T-helper 9 cell (primary cell): ENCODE data around the gene TPST1.
"Not testable (repeated sequence)": the region's sequence is repeated elsewhere in the genome, so short reads cannot be mapped to it uniquely, and the experiment has no call there.

Experiments used
- DNase-seq: peaks from one replicate; pipeline ENCODE4 v3.0.0-alpha.2; 2020

Gene TPST1

DNA sequence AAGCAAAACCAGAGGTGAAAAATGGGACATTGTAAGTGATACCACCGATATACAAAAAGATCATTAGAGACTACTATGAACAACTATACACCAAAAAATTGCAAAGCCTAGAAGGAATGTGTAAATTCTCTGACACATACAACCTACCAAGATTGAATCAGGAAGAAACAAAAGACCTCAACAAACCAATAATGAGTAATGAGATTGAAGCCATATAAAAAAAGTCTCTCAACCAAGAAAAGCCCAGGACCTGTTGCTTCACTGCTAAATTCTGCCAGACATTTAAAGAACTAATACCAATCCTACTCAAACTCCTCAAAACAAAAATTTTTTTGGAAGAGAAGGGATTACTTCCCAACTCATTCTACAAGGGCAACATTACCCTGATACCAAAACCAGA, 134.0 kb downstream of the TPST1 start:
- DNase-seq = no peak

- DNase-seq = no peak
Observed at GRCh38 chr7:66344166-66344565, 139.0 kb downstream of the TPST1 start.

DNA sequence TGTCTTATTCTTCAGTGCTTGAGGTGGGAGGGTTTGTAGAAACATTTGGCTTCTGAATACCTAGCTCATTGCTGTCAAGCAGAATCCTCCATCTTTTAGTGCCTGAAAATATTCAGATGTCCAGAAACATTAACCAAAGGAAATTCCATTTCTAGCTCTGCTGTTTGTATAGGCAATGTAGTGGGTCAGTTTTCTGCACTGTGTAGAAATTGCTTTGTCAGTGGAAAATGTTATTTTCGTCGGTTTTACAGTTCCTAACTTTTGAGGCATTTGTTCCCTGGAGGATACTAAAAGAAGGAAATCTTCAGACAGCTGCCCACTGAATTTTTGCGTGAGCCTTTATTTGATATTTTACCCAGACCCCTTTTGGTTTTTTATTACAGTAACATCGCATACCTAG, 143.4 kb downstream of the TPST1 start:
- DNase-seq = no peak

- no peak for DNase-seq
Observed at GRCh38 chr7:66348959-66349358, 143.8 kb downstream of the TPST1 start.

DNA sequence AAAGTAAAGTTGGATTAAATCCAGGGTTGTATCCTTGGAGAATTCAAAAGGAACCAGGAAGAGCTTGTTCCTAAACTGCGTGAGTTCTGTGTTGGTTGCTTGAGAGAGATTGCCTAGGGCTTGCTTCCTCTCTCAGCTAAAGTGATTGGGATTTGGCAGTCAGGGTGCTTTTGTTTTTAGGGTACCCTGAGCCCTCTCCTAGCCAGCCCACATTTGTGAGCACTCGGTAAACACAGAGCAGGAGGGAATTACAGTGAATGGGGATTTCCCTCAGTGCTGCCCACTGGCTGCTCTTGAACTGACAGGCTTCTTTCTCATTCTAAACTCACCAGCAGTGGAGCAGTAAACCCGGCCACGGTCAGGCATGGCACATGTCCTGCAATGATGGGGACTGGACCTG, 146.9 kb downstream of the TPST1 start:
- DNase-seq = no peak

DNA sequence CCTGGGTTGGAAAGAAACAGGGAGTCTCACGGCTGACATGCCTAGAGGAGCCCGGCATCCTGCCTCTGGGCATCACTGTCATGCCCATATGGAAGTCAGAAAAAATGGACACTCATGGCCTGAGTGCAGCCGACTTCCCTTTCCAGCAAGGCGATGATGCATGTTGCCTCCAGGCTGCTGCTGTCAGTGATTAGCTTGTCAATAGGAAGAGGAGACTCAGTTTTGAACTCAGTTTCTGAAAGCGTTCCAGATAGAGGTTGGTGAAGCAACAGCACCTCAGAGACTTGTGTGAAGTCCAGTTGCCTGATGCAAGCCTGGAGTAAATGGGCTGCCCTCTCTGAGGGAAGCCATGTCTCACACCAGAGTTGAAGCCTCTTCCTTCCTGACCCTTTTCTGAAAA, 148.4 kb downstream of the TPST1 start:
- DNase-seq = no peak

DNA sequence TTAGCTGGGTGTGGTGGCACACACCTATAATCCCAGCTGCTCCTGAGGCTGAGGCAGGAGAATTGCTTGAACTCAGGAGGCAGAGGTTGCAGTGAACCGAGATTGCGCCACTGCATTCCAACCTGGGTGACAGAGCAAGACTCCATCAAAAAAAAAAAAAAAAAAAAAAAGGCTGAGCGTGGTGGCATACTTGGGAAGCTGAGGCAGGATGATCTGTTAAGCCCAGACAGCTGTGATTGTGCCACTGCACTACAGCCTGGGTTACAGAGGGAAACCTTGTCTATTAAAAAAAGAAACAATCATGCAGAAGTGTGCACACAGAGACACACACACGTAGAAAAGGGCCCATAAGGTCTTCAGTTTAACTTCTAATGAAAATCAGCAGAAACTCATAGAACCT, 150.6 kb downstream of the TPST1 start:
- no peak for DNase-seq

- DNase-seq = no peak
Observed at GRCh38 chr7:66356277-66356721, 151.2 kb downstream of the TPST1 start.

- no peak for DNase-seq
Observed at GRCh38 chr7:66357087-66357486, 152.0 kb downstream of the TPST1 start.

GRCh38 chr7:66359656-66360211, 154.6 kb downstream of the TPST1 start:
- no peak for DNase-seq

DNA sequence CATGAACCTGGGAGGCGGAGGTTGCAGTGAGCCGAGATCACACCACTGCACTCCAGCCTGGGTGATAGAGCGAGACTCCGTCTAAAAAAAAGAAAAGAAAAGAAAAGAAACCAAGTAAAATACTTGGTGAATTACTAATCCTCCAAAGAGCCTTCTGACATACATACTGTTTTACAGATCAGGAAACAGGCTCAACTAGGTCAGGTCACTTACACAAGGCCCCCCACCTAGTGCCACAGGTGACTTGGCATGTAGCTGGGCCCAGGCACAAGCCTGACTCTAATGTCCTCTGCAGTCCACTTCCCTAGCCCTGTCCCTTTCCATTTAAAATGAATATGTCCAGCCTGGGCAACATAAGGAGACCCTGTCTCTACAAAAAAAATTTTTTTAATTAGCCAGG, 157.0 kb downstream of the TPST1 start:
- no peak for DNase-seq

DNA sequence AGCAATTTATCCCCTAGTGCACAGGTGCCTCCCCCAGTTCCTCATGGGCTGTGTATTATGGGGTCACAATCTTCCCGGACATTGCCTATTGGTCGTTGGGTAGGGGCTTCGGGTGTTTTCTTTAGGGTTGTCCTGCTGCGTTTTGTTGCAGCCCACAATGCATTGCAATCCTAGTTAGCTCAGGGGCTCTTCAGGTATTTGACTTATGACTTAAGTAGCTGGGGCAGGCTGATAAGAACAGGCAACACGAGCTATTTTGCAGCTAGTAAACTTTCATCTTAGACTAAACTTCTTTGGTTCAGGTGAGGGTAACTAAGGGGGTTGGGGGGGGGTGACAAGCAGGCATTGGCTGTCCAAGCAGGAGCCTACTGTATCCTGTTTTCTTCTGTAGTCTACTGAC, 158.5 kb downstream of the TPST1 start:
- no peak for DNase-seq

DNA sequence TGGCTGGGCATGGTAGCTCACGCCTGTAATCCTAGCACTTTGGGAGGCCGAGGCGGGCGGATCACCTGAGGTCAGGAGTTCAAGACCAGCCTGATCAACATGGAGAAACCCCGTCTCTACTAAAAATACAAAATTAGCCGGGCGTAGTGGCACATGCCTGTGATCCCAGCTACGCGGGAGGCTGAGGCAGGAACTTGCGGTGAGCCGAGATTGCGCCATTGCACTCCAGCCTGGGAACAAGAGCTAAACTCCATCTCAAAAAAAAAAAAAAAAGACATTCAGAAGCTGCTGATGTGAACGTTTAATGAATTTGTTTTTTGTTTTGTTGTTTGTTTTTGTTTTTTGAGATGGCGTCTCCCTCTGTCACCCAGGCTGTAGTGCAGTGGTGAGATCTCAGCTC, 159.9 kb downstream of the TPST1 start:
- DNase-seq = not testable (repeated sequence)

GRCh38 chr7:66371096-66371824, 166.1 kb downstream of the TPST1 start:
- no peak for DNase-seq

DNA sequence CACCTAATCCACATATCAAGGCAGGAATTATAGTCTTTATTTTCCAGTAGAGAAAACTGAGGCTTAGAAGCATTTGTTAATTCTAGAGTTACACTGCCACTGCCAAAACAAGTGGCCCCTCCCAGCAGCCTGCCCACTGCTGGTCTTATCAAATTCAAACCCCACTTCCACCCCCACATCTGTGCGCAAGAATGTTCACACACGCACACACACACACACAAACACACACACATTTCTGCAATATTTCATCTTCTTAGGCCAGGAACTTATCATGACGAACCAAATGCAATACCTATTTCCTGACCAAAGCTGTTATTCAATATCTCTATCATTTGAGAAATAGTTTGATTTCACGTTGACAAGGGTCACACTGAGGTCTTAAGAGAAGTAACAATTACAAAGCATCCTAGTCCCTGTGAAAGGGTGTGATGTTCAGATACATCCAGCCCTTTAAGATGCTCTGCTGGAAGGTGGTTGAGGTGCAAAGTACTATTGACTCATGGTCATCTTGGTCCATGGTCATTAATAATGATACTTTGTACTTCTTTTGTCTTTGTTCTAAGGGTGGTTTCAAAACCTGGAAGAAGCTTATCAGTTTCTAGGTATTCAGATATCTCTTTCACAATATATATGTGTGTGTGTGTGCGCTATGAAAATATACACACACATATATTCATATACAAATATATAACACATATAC, 169.2 kb downstream of the TPST1 start:
- not testable (repeated sequence) for DNase-seq

GRCh38 chr7:66376264-66376945, 171.3 kb downstream of the TPST1 start:
- DNase-seq = no peak

DNA sequence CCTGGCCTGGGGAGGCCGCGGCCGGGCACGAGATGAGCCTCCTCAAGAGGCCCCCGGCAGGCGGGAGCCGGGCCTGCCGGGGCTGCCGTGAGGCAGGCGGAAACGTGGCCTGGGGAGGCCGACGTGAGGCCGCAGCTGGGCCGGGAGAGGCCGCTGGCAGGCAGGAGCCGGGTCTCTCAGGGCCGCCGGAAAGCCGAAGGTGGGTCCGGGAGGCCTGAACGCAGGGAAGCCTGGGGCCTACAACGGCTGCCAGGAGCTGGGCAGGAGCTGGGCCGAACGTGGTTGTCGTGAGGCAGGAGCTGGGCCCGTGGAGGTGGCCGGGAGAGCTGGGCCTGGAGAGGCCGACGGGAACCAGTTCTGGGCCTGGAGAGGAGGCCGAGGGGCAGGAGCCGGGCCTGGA, 171.9 kb downstream of the TPST1 start:
- DNase-seq = no peak

DNA sequence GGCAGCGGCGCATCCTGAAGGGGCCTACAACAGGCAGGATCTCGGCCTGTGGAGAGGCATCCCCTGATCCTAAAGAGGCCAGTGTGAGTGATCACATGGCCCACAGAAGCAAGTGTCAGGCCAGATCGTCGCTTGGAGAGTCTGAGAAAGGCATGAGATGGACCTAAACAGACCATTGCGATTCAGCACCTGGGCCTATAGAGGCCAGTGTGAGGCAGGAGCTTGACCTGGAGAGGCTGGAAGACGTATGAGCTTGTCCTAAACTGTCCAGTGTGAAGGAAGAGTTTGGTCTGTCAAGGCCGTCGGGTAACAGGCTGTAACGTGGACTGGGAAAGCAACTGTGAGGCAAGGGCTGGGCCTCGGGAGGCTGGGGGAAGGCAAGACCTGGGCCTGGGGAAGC, 172.6 kb downstream of the TPST1 start:
- no peak for DNase-seq

- no peak for DNase-seq
Observed at GRCh38 chr7:66379542-66380160, 174.5 kb downstream of the TPST1 start.

- DNase-seq = no peak
Observed at GRCh38 chr7:66380272-66380888, 175.2 kb downstream of the TPST1 start.

- DNase-seq = not testable (repeated sequence)
Observed at GRCh38 chr7:66382182-66382923, 177.2 kb downstream of the TPST1 start.
